Trophoblast cell (in vitro differentiated cells and primary cell): ENCODE measurements around the gene CSTF1.

Experiments
- DNase-seq, 2 donors: peaks; one replicate each; pipeline ENCODE4 v3.0.0-alpha.2; 2016
- H2AFZ ChIP-seq: 2 replicates; pipeline ENCODE4 v1.6.1; 2013; ENCODE audit warnings: low read length, moderate library complexity, mild to moderate bottlenecking; ENCODE audit not compliant: insufficient read depth, poor library complexity
- H2AK5ac ChIP-seq: 2 replicates; pipeline ENCODE4 v1.6.1; 2013; ENCODE audit warnings: mild to moderate bottlenecking, low read length
- H2BK120ac ChIP-seq: 2 replicates; pipeline ENCODE4 v1.6.1; 2013; ENCODE audit warnings: low read length, mild to moderate bottlenecking, moderate library complexity; ENCODE audit not compliant: insufficient read depth, poor library complexity
- H2BK12ac ChIP-seq: 2 replicates; pipeline ENCODE4 v1.6.1; 2013; ENCODE audit warnings: mild to moderate bottlenecking, low read length, moderate library complexity
- H2BK5ac ChIP-seq: 2 replicates; pipeline ENCODE4 v1.6.1; 2013; ENCODE audit warnings: low read length, low read depth, moderate library complexity, mild to moderate bottlenecking; ENCODE audit not compliant: poor library complexity
- H3K14ac ChIP-seq: 2 replicates; pipeline ENCODE4 v1.6.1; 2013; ENCODE audit warnings: mild to moderate bottlenecking, low read length
- H3K18ac ChIP-seq: 2 replicates; pipeline ENCODE4 v1.6.1; 2013; ENCODE audit warnings: mild to moderate bottlenecking, low read length
- H3K23ac ChIP-seq: 2 replicates; pipeline ENCODE4 v1.6.1; 2013; ENCODE audit warnings: low read length
- H3K27ac ChIP-seq: 2 replicates; pipeline ENCODE4 v1.5.1; 2013; ENCODE audit warnings: low read depth, mild to moderate bottlenecking, inconsistent platforms, low read length, moderate library complexity
- H3K27me3 ChIP-seq: 2 replicates; pipeline ENCODE4 v1.6.1; 2013; ENCODE audit warnings: inconsistent platforms, mild to moderate bottlenecking, low read length, moderate library complexity; ENCODE audit not compliant: insufficient read depth
- H3K36me3 ChIP-seq, 2 experiments: 1 replicate in 1 of 2; 2 replicates in 1 of 2; pipeline ENCODE4 v1.6.1; 2013; ENCODE audit warnings: low read length in 2 of 2, mild to moderate bottlenecking in 2 of 2, moderate library complexity in 1 of 2; ENCODE audit not compliant: insufficient read depth in 2 of 2, control insufficient read depth in 1 of 2
- H3K4ac ChIP-seq: 2 replicates; pipeline ENCODE4 v1.6.1; 2013; ENCODE audit warnings: low read depth, mild to moderate bottlenecking, low read length, moderate library complexity
- H3K4me1 ChIP-seq, 2 experiments: 1 replicate in 1 of 2; 2 replicates in 1 of 2; pipeline ENCODE4 v1.6.1; 2013; ENCODE audit warnings: low read length in 2 of 2, mild to moderate bottlenecking in 2 of 2, moderate library complexity in 1 of 2; ENCODE audit not compliant: insufficient read depth in 2 of 2, control insufficient read depth in 1 of 2
- H3K4me2 ChIP-seq: 2 replicates; pipeline ENCODE4 v1.6.1; 2013; ENCODE audit warnings: inconsistent platforms, mild to moderate bottlenecking, low read length, moderate library complexity
- H3K4me3 ChIP-seq: 2 replicates; pipeline ENCODE4 v1.5.1; 2013; ENCODE audit warnings: mild to moderate bottlenecking, low read depth, low read length, inconsistent platforms
- H3K79me1 ChIP-seq: one replicate; pipeline ENCODE4 v1.6.1; 2013; ENCODE audit warnings: low read length
- H3K79me2 ChIP-seq: 2 replicates; pipeline ENCODE4 v1.6.1; 2013; ENCODE audit warnings: low read length, mild to moderate bottlenecking; ENCODE audit not compliant: control insufficient read depth, insufficient read depth, poor library complexity
- H3K9ac ChIP-seq: 2 replicates; pipeline ENCODE4 v1.6.1; 2013; ENCODE audit warnings: mild to moderate bottlenecking, low read length
- H3K9me3 ChIP-seq: 2 replicates; pipeline ENCODE4 v1.6.1; 2013; ENCODE audit warnings: low read depth, mild to moderate bottlenecking, control low read depth, inconsistent platforms, low read length; ENCODE audit not compliant: insufficient read depth
- H4K12ac ChIP-seq: 2 replicates; pipeline ENCODE4 v1.6.1; 2013; ENCODE audit warnings: low read depth, mild to moderate bottlenecking, low read length, moderate library complexity
- H4K8ac ChIP-seq: 2 replicates; pipeline ENCODE4 v1.6.1; 2013; ENCODE audit warnings: low read depth, mild to moderate bottlenecking, low read length, moderate library complexity
- H4K91ac ChIP-seq: one replicate; pipeline ENCODE4 v1.6.1; 2013; ENCODE audit warnings: low read depth, mild to moderate bottlenecking, low read length, moderate library complexity
- WGBS: extraction: QIAGEN DNeasy Blood & Tissue Kit; methylation state at CpG from one replicate; pipeline ENCODE4 v1.1.7; 2013; ENCODE audit warnings: missing lambda C conversion rate; ENCODE audit not compliant: insufficient read length, insufficient coverage; ENCODE audit errors: extremely low coverage; 5-methylcytosine and 5-hydroxymethylcytosine counted together

The CSTF1 gene

GRCh38 chr20:56412949-56413348 is 20.5 kb downstream of the CSTF1 start:
- H3K4me3 ChIP-seq, result no peak overlapping the region
- no peaks in the 10 kb centered on the region for H3K4me1 ChIP-seq
- H4K8ac ChIP-seq, result no peak overlapping the region
- H3K18ac ChIP-seq, result no peak overlapping the region
- no peaks in the 10 kb centered on the region for H3K27me3 ChIP-seq
- H3K14ac ChIP-seq, result no peak overlapping the region
- H3K79me2 ChIP-seq, result no peaks in the 10 kb centered on the region
- H2BK120ac ChIP-seq, result no peak overlapping the region
- no peak overlapping the region for H2AK5ac ChIP-seq
- no peak overlapping the region for H2BK12ac ChIP-seq
- no peak for DNase-seq
- H3K36me3 ChIP-seq, result peaks cover 2% of the 10 kb centered on the region in 2 experiments
- H2BK5ac ChIP-seq, result no peak overlapping the region
- no peak overlapping the region for H3K23ac ChIP-seq
- no peak overlapping the region for H2AFZ ChIP-seq
- no peaks in the 10 kb centered on the region for H3K9me3 ChIP-seq
- H3K79me1 ChIP-seq, result no peaks in the 10 kb centered on the region
- no peak overlapping the region for H3K4me2 ChIP-seq
- no CpG with 5 or more reads among the region's 3 CpGs for whole genome bisulfite sequencing
- no peak overlapping the region for H3K27ac ChIP-seq
- no peak overlapping the region for H3K4ac ChIP-seq
- no peak overlapping the region for H4K12ac ChIP-seq
- no peak overlapping the region for H4K91ac ChIP-seq
- no peak overlapping the region for H3K9ac ChIP-seq

GRCh38 chr20:56414842-56415765 is 22.7 kb downstream of the CSTF1 start:
- no peak overlapping the region for H2BK5ac ChIP-seq
- no peaks in the 10 kb centered on the region for H3K79me2 ChIP-seq
- H3K9ac ChIP-seq, result no peak overlapping the region
- no peak overlapping the region for H4K8ac ChIP-seq
- H3K4me1 ChIP-seq, result no peaks in the 10 kb centered on the region
- no peak overlapping the region for H2AK5ac ChIP-seq
- no peaks in the 10 kb centered on the region for H3K79me1 ChIP-seq
- no peak overlapping the region for H2BK120ac ChIP-seq
- no peaks in the 10 kb centered on the region for H3K36me3 ChIP-seq
- no CpG with 5 or more reads among the region's 12 CpGs for WGBS
- no peak overlapping the region for H3K23ac ChIP-seq
- H2BK12ac ChIP-seq, result no peak overlapping the region
- H3K4me3 ChIP-seq, result no peak overlapping the region
- H3K9me3 ChIP-seq, result no peaks in the 10 kb centered on the region
- H3K4ac ChIP-seq, result no peak overlapping the region
- H3K4me2 ChIP-seq, result no peak overlapping the region
- H3K27me3 ChIP-seq, result no peaks in the 10 kb centered on the region
- no peak overlapping the region for H3K18ac ChIP-seq
- H3K14ac ChIP-seq, result no peak overlapping the region
- no peak overlapping the region for H4K91ac ChIP-seq
- H3K27ac ChIP-seq, result no peak overlapping the region
- H2AFZ ChIP-seq, result no peak overlapping the region
- DNase-seq, result no peak
- H4K12ac ChIP-seq, result no peak overlapping the region

- Histone ChIP-seq H2BK12ac (no peak overlapping the region), H3K79me2 (no peaks in the 10 kb centered on the region), H4K12ac (no peak overlapping the region), H2BK120ac (no peak overlapping the region), H3K4me1 (peaks cover 3 to 5% of the 10 kb centered on the region in 2 experiments), H3K18ac (no peak overlapping the region), H2AFZ (no peak overlapping the region), H3K4me2 (no peak overlapping the region), H3K27me3 (no peaks in the 10 kb centered on the region), H3K27ac (no peak overlapping the region), H3K23ac (no peak overlapping the region), H2BK5ac (no peak overlapping the region), H2AK5ac (no peak overlapping the region), H3K79me1 (no peaks in the 10 kb centered on the region), H3K9me3 (no peaks in the 10 kb centered on the region), H3K14ac (no peak overlapping the region), H3K4ac (no peak overlapping the region), H4K91ac (no peak overlapping the region), H3K4me3 (no peak overlapping the region), H4K8ac (no peak overlapping the region), H3K9ac (no peak overlapping the region), H3K36me3 (no peaks in the 10 kb centered on the region)
- no CpG with 5 or more reads among the region's 7 CpGs for WGBS
- no peak for DNase-seq
These were observed 25.0 kb downstream of the CSTF1 start for GRCh38 chr20:56417402-56417801.

- Histone ChIP-seq H3K4me1 (peaks cover 3 to 8% of the 10 kb centered on the region in 2 experiments), H3K23ac (no peak overlapping the region), H4K12ac (no peak overlapping the region), H2AFZ (no peak overlapping the region), H3K9ac (no peak overlapping the region), H2BK120ac (no peak overlapping the region), H3K79me1 (no peaks in the 10 kb centered on the region), H2AK5ac (no peak overlapping the region), H3K27ac (no peak overlapping the region), H3K4ac (no peak overlapping the region), H4K8ac (no peak overlapping the region), H4K91ac (no peak overlapping the region), H3K9me3 (no peaks in the 10 kb centered on the region), H2BK5ac (no peak overlapping the region), H3K4me3 (no peak overlapping the region), H3K4me2 (no peak overlapping the region), H3K14ac (no peak overlapping the region), H3K18ac (no peak overlapping the region), H3K27me3 (no peaks in the 10 kb centered on the region), H3K36me3 (no peaks in the 10 kb centered on the region), H3K79me2 (no peaks in the 10 kb centered on the region), H2BK12ac (no peak overlapping the region)
- DNase-seq, result no peak
- no CpG with 5 or more reads among the region's 4 CpGs for WGBS
These were observed 25.5 kb downstream of the CSTF1 start for GRCh38 chr20:56417911-56418310.
